OCI-LY7 (cell line): ENCODE measurements around the gene VEPH1.

Source experiments
- EZH2phosphoT487 ChIP-seq: fragments of 200-600 bp; sonication (generic); IDR thresholded peaks from 2 replicates; pipeline ENCODE4 v1.6.1; 2018; ENCODE audit warnings: low read depth, borderline replicate concordance, mild to moderate bottlenecking, mixed run types, antibody characterized with exemption, low read length, moderate library complexity, mixed read lengths
- TF ChIP-seq, protein P1 (sequence below): fragments of 200-600 bp; sonication (generic); conservative IDR thresholded peaks from 2 replicates; pipeline ENCODE4 v1.5.1; 2014; ENCODE audit warnings: mild to moderate bottlenecking, antibody characterized with exemption, low read length, moderate library complexity, mixed read lengths

DNA sequence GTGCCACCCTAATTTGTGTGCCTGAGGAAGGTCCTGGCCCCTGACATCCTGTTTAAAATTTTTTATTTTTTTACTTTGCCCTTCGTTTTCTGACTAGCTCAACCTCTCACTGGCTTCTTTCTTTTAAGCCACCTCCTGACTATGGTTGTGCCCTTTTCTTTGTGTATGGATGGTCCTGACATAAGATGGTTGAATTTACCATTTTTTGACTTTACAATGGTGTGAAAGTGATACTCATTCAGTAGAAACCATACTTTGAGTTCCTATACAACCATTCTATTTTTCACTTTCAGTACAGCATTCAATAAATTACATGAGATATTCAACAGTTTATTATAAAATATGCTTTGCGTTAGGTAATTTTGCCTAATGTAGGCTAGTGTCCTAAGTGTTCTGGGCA is 140.9 kb downstream of the VEPH1 start:
- TF ChIP-seq, protein P1, sequence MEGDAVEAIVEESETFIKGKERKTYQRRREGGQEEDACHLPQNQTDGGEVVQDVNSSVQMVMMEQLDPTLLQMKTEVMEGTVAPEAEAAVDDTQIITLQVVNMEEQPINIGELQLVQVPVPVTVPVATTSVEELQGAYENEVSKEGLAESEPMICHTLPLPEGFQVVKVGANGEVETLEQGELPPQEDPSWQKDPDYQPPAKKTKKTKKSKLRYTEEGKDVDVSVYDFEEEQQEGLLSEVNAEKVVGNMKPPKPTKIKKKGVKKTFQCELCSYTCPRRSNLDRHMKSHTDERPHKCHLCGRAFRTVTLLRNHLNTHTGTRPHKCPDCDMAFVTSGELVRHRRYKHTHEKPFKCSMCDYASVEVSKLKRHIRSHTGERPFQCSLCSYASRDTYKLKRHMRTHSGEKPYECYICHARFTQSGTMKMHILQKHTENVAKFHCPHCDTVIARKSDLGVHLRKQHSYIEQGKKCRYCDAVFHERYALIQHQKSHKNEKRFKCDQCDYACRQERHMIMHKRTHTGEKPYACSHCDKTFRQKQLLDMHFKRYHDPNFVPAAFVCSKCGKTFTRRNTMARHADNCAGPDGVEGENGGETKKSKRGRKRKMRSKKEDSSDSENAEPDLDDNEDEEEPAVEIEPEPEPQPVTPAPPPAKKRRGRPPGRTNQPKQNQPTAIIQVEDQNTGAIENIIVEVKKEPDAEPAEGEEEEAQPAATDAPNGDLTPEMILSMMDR: no peak
- TF ChIP-seq EZH2phosphoT487: no peak
